HepG2 (cell line): Measurements from ENCODE around the gene UNC13D. TPM values are rescaled to one million over a fixed set of nuclear protein-coding genes. Genes with fewer than 3 reads are reported as not detected.

Source experiments
- ATF5 ChIP-seq: sonication (generic); formaldehyde crosslinking; IDR thresholded peaks from 2 replicates; pipeline ENCODE4 v1.4.0; 2020; ENCODE audit warnings: mild to moderate bottlenecking, low read depth, missing genetic modification reagents
- CCAR2 ChIP-seq: fragments of 200-400 bp; formaldehyde crosslinking; optimal IDR thresholded peaks from 2 replicates; pipeline ENCODE3; 2018; ENCODE audit warnings: low read depth, mild to moderate bottlenecking, low read length, moderate library complexity
- CERS6 ChIP-seq: sonication (generic); formaldehyde crosslinking; IDR thresholded peaks from 2 replicates; pipeline ENCODE4 v1.5.0; 2020; ENCODE audit warnings: missing genetic modification reagents
- DR1 ChIP-seq: sonication (generic); formaldehyde crosslinking; IDR thresholded peaks from 2 replicates; pipeline ENCODE4 v1.8.0; 2021; ENCODE audit warnings: mild to moderate bottlenecking, missing genetic modification reagents, inconsistent platforms
- HINFP ChIP-seq: sonication (generic); formaldehyde crosslinking; IDR thresholded peaks from 2 replicates; pipeline ENCODE4 v1.4.0; 2020; ENCODE audit warnings: low read depth, mild to moderate bottlenecking, missing genetic modification reagents
- HOMEZ ChIP-seq: IDR thresholded peaks from 2 replicates; pipeline ENCODE4 v1.6.1; 2016; ENCODE audit warnings: low read depth
- MTA1 ChIP-seq: sonication (generic); formaldehyde crosslinking; IDR thresholded peaks from 2 replicates; pipeline ENCODE4 v1.4.0; 2020; ENCODE audit warnings: missing genetic modification reagents, mild to moderate bottlenecking, borderline replicate concordance
- NR2F6 ChIP-seq, 2 experiments: IDR thresholded peaks; 2 replicates each; pipeline ENCODE4 v1.6.1; 2016; ENCODE audit warnings: antibody characterized with exemption in 1 of 2, mild to moderate bottlenecking in 1 of 2
- PLRG1 ChIP-seq: fragments of 450-650 bp; conservative IDR thresholded peaks from 2 replicates; pipeline ENCODE4 v1.6.1; 2016
- ZBTB39 ChIP-seq: sonication (generic); formaldehyde crosslinking; IDR thresholded peaks from 2 replicates; pipeline ENCODE4 v1.5.0; 2020; ENCODE audit warnings: missing genetic modification reagents
- ZGPAT ChIP-seq: IDR thresholded peaks from 2 replicates; pipeline ENCODE4 v1.6.1; 2016; ENCODE audit warnings: mild to moderate bottlenecking
- ZNF574 ChIP-seq: sonication (generic); formaldehyde crosslinking; IDR thresholded peaks from 2 replicates; pipeline ENCODE4 v1.4.0; 2020; ENCODE audit warnings: missing genetic modification reagents
- ZNF704 ChIP-seq: sonication (generic); formaldehyde crosslinking; IDR thresholded peaks from 2 replicates; pipeline ENCODE4 v1.8.1; 2023; ENCODE audit warnings: mild to moderate bottlenecking, inconsistent platforms, moderate library complexity, missing genetic modification reagents, borderline replicate concordance
- ZNF773 ChIP-seq: sonication (generic); formaldehyde crosslinking; IDR thresholded peaks from 2 replicates; pipeline ENCODE4 v1.4.0; 2020; ENCODE audit warnings: missing genetic modification reagents, borderline replicate concordance
- polyA plus RNA-seq, 8 experiments: library from polyadenylated mRNA; depleted of rRNA in 3 of 8; stranded (reverse) in 7 of 8; unstranded in 1 of 8; fragments of >200 nt; fragmentation: Illumina TruSeq in 4 of 8; extraction: Trizol in 4 of 8; gene quantifications; 2 replicates each; pipeline versions ENCODE4 v1.2.1 to v1.2.3, GENCODE V29; 2011 to 2016; ENCODE audit warnings: low read depth in 4 of 8, missing spikeins in 1 of 8, mixed read lengths in 1 of 8; ENCODE audit not compliant: insufficient read depth in 1 of 8
- total RNA-seq, 5 experiments: library from RNA; depleted of rRNA; stranded (reverse); fragments of >200 nt; fragmentation: Illumina TruSeq; extraction: Trizol; gene quantifications; 2 replicates each; pipeline ENCODE4 v1.2.3, GENCODE V29; 2016; ENCODE audit warnings: low read depth in 1 of 5

Gene UNC13D
- total and polyA plus RNA-seq, 2 of the 13 experiments (the other 11 are each of a cell fraction or from before 2014, with no cell fraction given) = 29.7 to 42.7 TPM

GRCh38 chr17:75878174-75878998 is 34.2 kb upstream of the UNC13D start, which contains the start of gene TRIM47 (continued):
- TF ChIP-seq ZNF704 (CRISPR knock-in tag) = peak; percentile 58; the same call in 1 of the 2 replicates
- TF ChIP-seq ZGPAT (CRISPR knock-in tag) = peak; percentile 69; the same call in 1 of the 2 replicates
- TF ChIP-seq ZNF574 (CRISPR knock-in tag) = peak; percentile 78
- TF ChIP-seq ZBTB39 = 0 out of 2 replicates have a peak, but pooled peaks have one; percentile 15
- TF ChIP-seq HOMEZ (CRISPR knock-in tag) = no peak
- no peak for TF ChIP-seq PLRG1
- TF ChIP-seq ATF5 (CRISPR knock-in tag) = 0 out of 2 replicates have a peak, but pooled peaks have one; percentile 42
- TF ChIP-seq CERS6 (CRISPR knock-in tag) = peak; percentile 82; the same call in 1 of the 2 replicates
- TF ChIP-seq MTA1 (CRISPR knock-in tag) = peak; percentile 96
- 0 out of 2 replicates have a peak, but pooled peaks have one; percentile 70 for TF ChIP-seq ZNF773 (CRISPR knock-in tag)
- TF ChIP-seq CCAR2 = no peak
- TF ChIP-seq DR1 (CRISPR knock-in tag) = no peak; the same call in 1 of the 2 replicates
- TF ChIP-seq NR2F6 (IDR thresholded peaks at IDR 0.05) = peak; percentile 13; the same call in 1 of the 2 replicates
- TF ChIP-seq NR2F6 (CRISPR knock-in tag; IDR thresholded peaks at IDR 0.05) = peak; percentile 49
- TF ChIP-seq HINFP = peak; percentile 84
